GM12878 (cell line): ENCODE data around the gene CMSS1. TPM values are rescaled to one million over a fixed set of nuclear protein-coding genes. Genes with fewer than 3 reads are reported as not detected.

Experiments
- BHLHE40 ChIP-seq, 2 experiments: fragments of 450-650 bp in 1 of 2; IDR thresholded peaks; 2 replicates each; pipeline ENCODE4 v1.6.1; 2011 to 2017; ENCODE audit warnings: low read depth in 2 of 2, borderline replicate concordance in 1 of 2, improper control_type of control experiment in 1 of 2, low read length in 1 of 2, mild to moderate bottlenecking in 1 of 2
- HDAC2 ChIP-seq: fragments of 200-600 bp; sonication (generic); IDR thresholded peaks from 2 replicates; pipeline ENCODE4 v1.6.1; 2017
- RB1 ChIP-seq: fragments of 450-650 bp; formaldehyde crosslinking; IDR thresholded peaks from 2 replicates; pipeline ENCODE4 v1.6.1; 2017; ENCODE audit warnings: mild to moderate bottlenecking, borderline replicate concordance
- SUZ12 ChIP-seq: fragments of 200-600 bp; sonication (generic); IDR thresholded peaks from one replicate; pipeline ENCODE4 v1.6.1; 2018; ENCODE audit warnings: antibody characterized with exemption, mild to moderate bottlenecking; ENCODE audit not compliant: unreplicated experiment
- ZBTB4 ChIP-seq: fragments of 450-650 bp; formaldehyde crosslinking; IDR thresholded peaks from 2 replicates; pipeline ENCODE4 v1.4.0; 2022; ENCODE audit warnings: mild to moderate bottlenecking, moderate library complexity
- polyA plus RNA-seq, 11 experiments: library from polyadenylated mRNA; depleted of rRNA in 4 of 11; unstranded in 6 of 11; stranded (reverse) in 5 of 11; fragments of >200 nt; fragmentation: Nextera tagmentation in 4 of 11; fragmentation: Illumina TruSeq in 1 of 11; extraction: Ambion mirVana in 4 of 11; extraction: Trizol in 1 of 11; gene quantifications; 1 replicate in 1 of 11; 2 replicates in 10 of 11; pipeline versions ENCODE4 v1.2.1 to v1.2.3, GENCODE V29; 2011 to 2016; ENCODE audit warnings: inconsistent platforms in 2 of 11, missing spikeins in 2 of 11, low read depth in 1 of 11
- total RNA-seq, 4 experiments: library from RNA; depleted of rRNA in 3 of 4; stranded (reverse); fragments of >200 nt in 3 of 4; fragmentation: Illumina TruSeq in 1 of 4; extraction: Trizol in 1 of 4; gene quantifications; 2 replicates each; pipeline versions ENCODE4 v1.2.1 to v1.2.3, GENCODE V29; 2013 to 2021
- TF ChIP-seq, protein P1 (sequence below): fragments of 450-650 bp; IDR thresholded peaks from 2 replicates; pipeline ENCODE4 v1.6.1; 2017; ENCODE audit warnings: mild to moderate bottlenecking, moderate library complexity

Gene CMSS1
- total and polyA plus RNA-seq, 10 of the 15 experiments (the other 5 are each of a cell fraction or from before 2014, with no cell fraction given): 31.0 to 118 (median 70.1) TPM

DNA sequence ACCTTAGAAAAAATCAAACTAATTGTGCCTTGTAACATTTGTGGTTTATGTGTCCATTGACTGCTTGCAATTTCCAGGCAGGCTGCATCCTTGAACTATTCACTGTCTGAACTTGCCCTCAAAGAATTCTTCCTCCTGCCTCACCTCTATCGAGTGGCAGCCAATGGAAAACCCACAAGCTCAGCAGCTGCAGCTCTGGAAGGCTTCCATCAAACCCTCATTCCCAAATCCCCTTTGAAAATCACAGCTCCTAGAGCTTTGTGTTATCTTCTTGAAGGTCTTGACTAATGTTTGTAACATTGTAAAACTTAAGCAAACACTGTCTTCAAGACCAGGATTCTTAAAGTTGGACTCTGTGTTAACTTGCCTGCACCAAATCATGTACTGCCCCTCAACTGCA, 215.5 kb downstream of the CMSS1 start (continued):
- TF ChIP-seq, protein P1, sequence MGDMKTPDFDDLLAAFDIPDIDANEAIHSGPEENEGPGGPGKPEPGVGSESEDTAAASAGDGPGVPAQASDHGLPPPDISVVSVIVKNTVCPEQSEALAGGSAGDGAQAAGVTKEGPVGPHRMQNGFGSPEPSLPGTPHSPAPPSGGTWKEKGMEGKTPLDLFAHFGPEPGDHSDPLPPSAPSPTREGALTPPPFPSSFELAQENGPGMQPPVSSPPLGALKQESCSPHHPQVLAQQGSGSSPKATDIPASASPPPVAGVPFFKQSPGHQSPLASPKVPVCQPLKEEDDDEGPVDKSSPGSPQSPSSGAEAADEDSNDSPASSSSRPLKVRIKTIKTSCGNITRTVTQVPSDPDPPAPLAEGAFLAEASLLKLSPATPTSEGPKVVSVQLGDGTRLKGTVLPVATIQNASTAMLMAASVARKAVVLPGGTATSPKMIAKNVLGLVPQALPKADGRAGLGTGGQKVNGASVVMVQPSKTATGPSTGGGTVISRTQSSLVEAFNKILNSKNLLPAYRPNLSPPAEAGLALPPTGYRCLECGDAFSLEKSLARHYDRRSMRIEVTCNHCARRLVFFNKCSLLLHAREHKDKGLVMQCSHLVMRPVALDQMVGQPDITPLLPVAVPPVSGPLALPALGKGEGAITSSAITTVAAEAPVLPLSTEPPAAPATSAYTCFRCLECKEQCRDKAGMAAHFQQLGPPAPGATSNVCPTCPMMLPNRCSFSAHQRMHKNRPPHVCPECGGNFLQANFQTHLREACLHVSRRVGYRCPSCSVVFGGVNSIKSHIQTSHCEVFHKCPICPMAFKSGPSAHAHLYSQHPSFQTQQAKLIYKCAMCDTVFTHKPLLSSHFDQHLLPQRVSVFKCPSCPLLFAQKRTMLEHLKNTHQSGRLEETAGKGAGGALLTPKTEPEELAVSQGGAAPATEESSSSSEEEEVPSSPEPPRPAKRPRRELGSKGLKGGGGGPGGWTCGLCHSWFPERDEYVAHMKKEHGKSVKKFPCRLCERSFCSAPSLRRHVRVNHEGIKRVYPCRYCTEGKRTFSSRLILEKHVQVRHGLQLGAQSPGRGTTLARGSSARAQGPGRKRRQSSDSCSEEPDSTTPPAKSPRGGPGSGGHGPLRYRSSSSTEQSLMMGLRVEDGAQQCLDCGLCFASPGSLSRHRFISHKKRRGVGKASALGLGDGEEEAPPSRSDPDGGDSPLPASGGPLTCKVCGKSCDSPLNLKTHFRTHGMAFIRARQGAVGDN: no peak
- TF ChIP-seq HDAC2: no peak
- TF ChIP-seq ZBTB4 (CRISPR knock-in tag): no peak
- no peak for TF ChIP-seq RB1
- TF ChIP-seq SUZ12: no peak
- no peak for TF ChIP-seq BHLHE40 (IDR thresholded peaks at IDR 0.05; ENCODE audit: borderline replicate concordance in 1 of 2, low read depth in 2 of 2, low read length in 1 of 2)
